ENCODE results near the gene MGA.

The MGA gene

GRCh38 chr15:41810651-41811431, 150.6 kb downstream of the MGA start:
- no peak for DNase-seq

- DNase-seq, result peak; percentile 81
These were observed 151.4 kb downstream of the MGA start for GRCh38 chr15:41811432-41812195.

DNA sequence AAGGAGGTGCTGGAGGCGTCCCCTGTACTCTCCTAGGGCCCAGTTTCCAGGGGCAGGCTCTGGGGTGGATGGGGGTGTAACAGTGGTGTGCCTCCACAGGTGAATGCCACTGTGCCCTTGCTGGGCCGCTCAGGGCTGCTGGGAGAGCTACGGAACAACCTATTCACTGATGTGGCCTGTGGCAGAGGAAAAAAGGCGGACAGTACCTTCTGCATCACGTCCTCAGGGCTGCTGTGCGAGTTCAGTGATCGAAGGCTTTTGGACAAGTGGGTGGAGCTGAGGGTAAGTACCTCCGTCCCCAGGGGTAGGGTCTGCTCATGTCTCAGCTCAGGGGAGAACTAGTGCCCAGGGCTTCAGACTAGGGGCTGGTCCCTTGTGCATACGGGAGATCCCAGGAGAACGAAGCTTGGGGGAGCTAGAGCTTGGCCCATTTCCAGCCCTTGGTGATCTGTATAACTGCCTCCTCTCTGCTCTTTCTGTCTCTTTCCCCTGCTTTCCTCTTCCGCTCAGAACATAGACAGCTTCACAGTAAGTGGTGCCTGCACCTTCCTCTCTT, 152.7 kb downstream of the MGA start:
- DNase-seq, result no peak

- DNase-seq, result no peak
These were observed 153.2 kb downstream of the MGA start for GRCh38 chr15:41813426-41813825.

DNA sequence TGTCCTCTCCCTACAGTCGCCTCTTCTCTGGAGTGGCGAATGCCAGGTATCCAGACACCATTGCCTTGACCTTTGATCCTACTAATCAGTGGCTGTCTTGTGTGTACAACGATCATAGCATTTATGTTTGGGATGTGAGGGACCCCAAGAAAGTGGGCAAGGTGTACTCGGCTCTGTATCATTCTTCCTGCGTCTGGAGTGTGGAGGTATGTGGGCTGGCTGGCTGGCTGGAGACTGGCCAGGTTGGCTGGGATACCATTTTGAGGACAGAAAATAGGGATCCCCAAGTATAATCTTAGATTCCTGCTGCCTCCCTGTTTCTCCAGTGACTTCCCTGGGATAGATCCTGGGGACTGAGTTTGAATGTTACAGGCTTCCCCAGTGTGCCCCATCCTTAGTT, 154.3 kb downstream of the MGA start:
- DNase-seq, result no peak

GRCh38 chr15:41816788-41817187, 156.6 kb downstream of the MGA start:
- no peak for DNase-seq

DNA sequence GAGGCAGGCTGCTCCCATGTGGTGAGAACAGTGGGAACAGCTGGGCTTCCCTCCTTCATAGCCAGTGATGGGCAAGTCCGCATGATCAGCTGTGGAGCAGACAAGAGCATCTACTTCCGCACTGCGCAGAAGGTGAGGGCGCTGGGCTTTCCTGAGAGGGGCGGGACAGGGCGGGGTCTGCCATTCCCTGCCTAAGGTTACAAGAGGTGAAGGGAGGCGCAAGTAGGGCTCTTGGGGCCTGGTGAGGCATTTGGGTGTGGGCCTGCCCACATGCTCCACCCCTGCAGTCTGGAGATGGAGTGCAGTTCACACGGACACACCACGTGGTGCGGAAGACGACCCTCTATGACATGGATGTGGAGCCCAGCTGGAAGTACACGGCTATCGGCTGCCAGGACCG, 157.1 kb downstream of the MGA start:
- no peak for DNase-seq

- DNase-seq, result no peak
These were observed 157.6 kb downstream of the MGA start for GRCh38 chr15:41817781-41818180.

GRCh38 chr15:41819455-41820050, 159.3 kb downstream of the MGA start:
- no peak for DNase-seq

DNA sequence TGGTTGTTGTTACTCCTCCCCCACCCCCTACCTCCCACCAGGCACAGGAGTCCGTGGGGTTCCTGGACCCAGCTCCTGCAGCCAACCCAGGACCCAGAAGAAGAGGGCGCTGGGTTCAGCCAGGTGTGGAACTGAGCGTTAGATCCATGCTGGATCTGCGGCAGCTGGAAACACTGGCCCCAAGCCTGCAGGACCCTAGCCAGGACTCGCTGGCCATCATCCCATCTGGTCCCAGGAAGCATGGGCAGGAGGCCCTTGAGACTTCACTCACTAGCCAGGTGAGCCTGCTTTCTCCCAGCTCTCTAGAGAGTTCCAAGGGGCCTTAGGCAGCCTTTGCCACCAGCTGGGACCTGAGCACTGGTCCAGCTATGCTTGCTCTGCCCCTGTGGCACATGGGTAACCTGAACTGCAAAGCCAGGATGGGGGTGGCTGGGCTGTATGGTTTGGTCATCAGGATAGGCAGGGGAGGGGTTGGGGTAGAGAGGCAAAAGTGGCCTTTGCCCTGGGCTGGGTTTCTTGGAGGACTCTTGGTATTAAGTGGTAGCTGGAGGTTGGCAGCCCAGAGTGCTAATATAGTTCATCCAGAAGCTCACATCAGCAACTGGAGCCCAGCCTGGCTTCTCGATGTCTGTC, 160.7 kb downstream of the MGA start:
- no peak for DNase-seq

DNA sequence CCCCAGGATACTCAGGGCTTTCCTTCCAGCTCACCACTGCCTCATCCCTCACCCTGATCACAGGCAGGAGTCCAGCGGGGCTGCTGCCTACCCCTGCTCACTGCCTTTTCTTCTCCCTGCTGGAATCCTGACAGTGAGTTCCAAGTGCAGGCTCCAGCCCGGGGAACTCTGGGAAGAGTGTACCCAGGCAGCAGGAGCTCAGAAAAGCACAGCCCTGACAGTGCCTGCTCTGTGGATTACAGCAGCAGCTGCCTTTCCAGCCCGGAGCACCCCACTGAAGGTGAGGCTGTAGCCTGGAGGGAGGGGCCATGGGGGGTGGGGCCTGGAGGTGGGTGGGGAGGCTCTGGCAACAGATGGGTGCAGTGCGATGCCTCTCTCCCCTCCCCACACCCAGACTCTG, 161.6 kb downstream of the MGA start:
- DNase-seq, result no peak

DNA sequence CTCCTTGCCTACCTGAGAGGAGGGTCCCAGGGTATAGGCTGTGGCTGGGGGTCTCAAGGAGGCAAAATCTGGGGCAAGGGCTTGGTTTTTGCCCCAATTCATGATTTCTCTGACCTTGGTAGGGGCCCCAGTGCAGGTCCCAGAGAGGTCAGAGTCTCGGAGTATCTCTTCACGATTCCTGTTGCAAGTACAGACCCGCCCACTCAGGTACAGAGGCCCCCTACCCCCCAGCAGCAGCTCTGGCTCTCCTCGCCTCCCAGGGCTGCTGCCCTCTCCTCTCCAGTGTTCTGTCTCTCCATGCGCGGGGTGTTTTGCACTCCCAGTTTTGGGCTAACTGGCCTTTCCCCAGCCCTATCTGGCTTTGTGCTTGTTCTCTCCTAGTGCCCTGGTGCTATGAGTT, 162.3 kb downstream of the MGA start:
- no peak for DNase-seq

Measured in activated CD4-positive, alpha-beta T cell treated with anti-CD3 and anti-CD28 coated beads, Interleukin-2, Interleukin-6, amounts not matched to agents 100 ng/mL and 50 ng/mL, durations not matched to agents 16 hours and 8 hours (primary cell).